ENCODE data around the gene ANO9. TPM values are rescaled to one million over a fixed set of nuclear protein-coding genes. Genes with fewer than 3 reads are reported as not detected.

The ANO9 gene
- total RNA-seq, 2 donors from 2014 or later: 15.6 to 26.4 TPM

GRCh38 chr11:379205-380094 lies 62.4 kb downstream of the ANO9 start:
- ATAC-seq: no peak
- H3K9me3 ChIP-seq: no peaks in the 10 kb centered on the region
- intact Hi-C loops (cut with DNase I): no loop called here
- no peak for DNase-seq
- H3K4me1 ChIP-seq: no peaks in the 10 kb centered on the region
- no peak overlapping the region for H3K4me3 ChIP-seq
- WGBS, 2 donors: 73 to 91% methylated on average over 44 to 77 of the region's 87 CpGs
- TF ChIP-seq POLR2A (IDR thresholded peaks at IDR 0.05) (no peak), CTCF (IDR thresholded peaks at IDR 0.05) (no peak)
- no peaks in the 10 kb centered on the region for H3K36me3 ChIP-seq (replicated peaks in 1 of 2; ENCODE audit: insufficient read depth in 1 of 2, low read depth in 2 of 2)
- H3K27ac ChIP-seq: no peak overlapping the region
- H3K27me3 ChIP-seq: no peaks in the 10 kb centered on the region

- Histone ChIP-seq H3K27me3 (no peaks in the 10 kb centered on the region), H3K9me3 (no peaks in the 10 kb centered on the region), H3K4me3 (no peak overlapping the region), H3K4me1 (no peaks in the 10 kb centered on the region), H3K27ac (no peak overlapping the region), H3K36me3 (replicated peaks in 1 of 2; ENCODE audit: insufficient read depth in 1 of 2, low read depth in 2 of 2) (no peaks in the 10 kb centered on the region)
- intact Hi-C loops (cut with DNase I): no loop called here
- ATAC-seq (no peak), DNase-seq (no peak)
- TF ChIP-seq POLR2A (IDR thresholded peaks at IDR 0.05) (no peak), CTCF (IDR thresholded peaks at IDR 0.05) (no peak)
- 70 to 73% methylated on average over 8 to 11 of the region's 11 CpGs for WGBS, 2 donors
Observed at GRCh38 chr11:377883-378500, 63.8 kb downstream of the ANO9 start.

- 73 to 83% methylated on average over 3 to 39 of the region's 44 CpGs for WGBS, 2 donors
- DNase-seq: no peak
- intact Hi-C loops (cut with DNase I): no loop called here
Observed at GRCh38 chr11:377174-377865, 64.5 kb downstream of the ANO9 start.

GRCh38 chr11:376531-377173 lies 65.2 kb downstream of the ANO9 start:
- H3K4me3 ChIP-seq: no peak overlapping the region
- ATAC-seq: no peak
- no peaks in the 10 kb centered on the region for H3K27me3 ChIP-seq
- 83 to 98% methylated on average over 7 to 11 of the region's 70 CpGs for WGBS, 2 donors
- intact Hi-C loops (cut with DNase I): no loop called here
- no peaks in the 10 kb centered on the region for H3K4me1 ChIP-seq
- no peak for DNase-seq
- no peaks in the 10 kb centered on the region for H3K9me3 ChIP-seq
- H3K36me3 ChIP-seq (replicated peaks in 1 of 2; ENCODE audit: insufficient read depth in 1 of 2, low read depth in 2 of 2): no peaks in the 10 kb centered on the region
- H3K27ac ChIP-seq: no peak overlapping the region
- TF ChIP-seq POLR2A (IDR thresholded peaks at IDR 0.05): no peak
- TF ChIP-seq CTCF (IDR thresholded peaks at IDR 0.05): no peak

More at GRCh38 chr11:377174-377865, 64.5 kb downstream of the ANO9 start:
- no peak for ATAC-seq
- H3K27ac ChIP-seq: no peak overlapping the region
- H3K4me1 ChIP-seq: no peaks in the 10 kb centered on the region
- no peaks in the 10 kb centered on the region for H3K9me3 ChIP-seq
- H3K36me3 ChIP-seq (replicated peaks in 1 of 2; ENCODE audit: insufficient read depth in 1 of 2, low read depth in 2 of 2): no peaks in the 10 kb centered on the region
- TF ChIP-seq POLR2A (IDR thresholded peaks at IDR 0.05): no peak
- no peak for TF ChIP-seq CTCF (IDR thresholded peaks at IDR 0.05)
- no peaks in the 10 kb centered on the region for H3K27me3 ChIP-seq
- no peak overlapping the region for H3K4me3 ChIP-seq
